Transverse colon (tissue), 4 donors: ENCODE results near the gene PPP1R3G. TPM values are rescaled to one million over a fixed set of nuclear protein-coding genes. Genes with fewer than 3 reads are reported as not detected.

ENCODE experiments used
- DNase-seq: peaks from one replicate; pipeline ENCODE4 v3.0.0-alpha.2; 2019
- H3K27ac ChIP-seq, 4 donors: fragments of 200-600 bp; sonication (generic); 2 replicates each; pipeline ENCODE4 v1.5.1; 2016 to 2018; ENCODE audit warnings: inconsistent platforms in 4 of 4
- H3K27me3 ChIP-seq: fragments of 200-600 bp; sonication (generic); 2 replicates; pipeline ENCODE4 v1.5.1; 2017; ENCODE audit warnings: inconsistent platforms
- H3K36me3 ChIP-seq, 4 donors: fragments of 200-600 bp; sonication (generic); 2 replicates each; pipeline ENCODE4 v1.5.1; 2017 to 2019; ENCODE audit warnings: inconsistent platforms in 4 of 4
- H3K4me1 ChIP-seq, 4 donors: fragments of 200-600 bp; sonication (generic); 2 replicates each; pipeline ENCODE4 v1.5.1; 2017 to 2020; ENCODE audit warnings: inconsistent platforms in 4 of 4
- H3K4me3 ChIP-seq, 4 donors: fragments of 200-600 bp; sonication (generic); 1 replicate in 1 of 4; 2 replicates in 3 of 4; pipeline versions ENCODE4 v1.5.1 to v1.6.1; 2017 to 2019; ENCODE audit warnings: inconsistent platforms in 4 of 4
- H3K9me3 ChIP-seq, 2 donors: fragments of 200-600 bp; sonication (generic); 2 replicates each; pipeline ENCODE4 v1.5.1; 2017 to 2019; ENCODE audit warnings: inconsistent platforms in 2 of 2
- CTCF ChIP-seq, 5 experiments: fragments of 200-600 bp in 3 of 5; fragments of 450-650 bp in 2 of 5; sonication (generic) in 3 of 5; IDR thresholded peaks; 1 replicate in 2 of 5; 2 replicates in 3 of 5; pipeline ENCODE4 v1.5.1; 2016 to 2017; ENCODE audit warnings: antibody characterized with exemption in 5 of 5, inconsistent platforms in 3 of 5, mild to moderate bottlenecking in 2 of 5, moderate library complexity in 1 of 5
- EP300 ChIP-seq: sonication (generic); formaldehyde crosslinking; IDR thresholded peaks from one replicate; pipeline ENCODE4 v1.6.1; 2017; ENCODE audit warnings: antibody characterized with exemption, low read depth
- POLR2A ChIP-seq: fragments of 450-650 bp; IDR thresholded peaks from one replicate; pipeline ENCODE4 v1.6.1; 2016; ENCODE audit warnings: antibody characterized with exemption, mild to moderate bottlenecking, moderate library complexity
- POLR2AphosphoS5 ChIP-seq, 3 donors: sonication (generic); formaldehyde crosslinking; IDR thresholded peaks; one replicate each; pipeline ENCODE4 v1.6.1; 2016; ENCODE audit warnings: antibody characterized with exemption in 3 of 3
- WGBS, 2 donors: methylation state at CpG; one replicate each; pipeline ENCODE4 v1.1.5; 2018; ENCODE audit warnings: low coverage in 1 of 2; 5-methylcytosine and 5-hydroxymethylcytosine counted together
- in situ Hi-C, 4 donors: fragments of 200-750 bp; cut with MboI; loops; one replicate each; pipeline versions ENCODE4 v1.15.0 to v1.15.1; 2017; ENCODE audit warnings: low sequenced_read_pairs in 3 of 4, low pct_ligation_motif_present in 1 of 4, low pct_unique_long_range_greater_than_20kb in 1 of 4
- intact Hi-C: fragments of 100-400 bp; cut with DNase I; formaldehyde crosslinking; loops from one replicate; pipeline ENCODE4 v1.15.1; 2023; ENCODE audit warnings: low total_unique reads
- total RNA-seq, 4 donors: library from RNA; depleted of rRNA; stranded (reverse); fragments of >200 nt; gene quantifications; one replicate each; pipeline ENCODE4 v1.1.0, GENCODE V29; 2016

Gene PPP1R3G
- total RNA-seq, 4 donors from 2014 or later = 0.40 to 1.2 (median 0.95) TPM; not detected in 1

- intact Hi-C loops (no loop called here), in situ Hi-C loops (no loop called here)
- WGBS, 2 donors = 95 to 96% methylated on average over 4 to 14 of the region's 14 CpGs
- H3K9me3 ChIP-seq = no peaks in the 10 kb centered on the region
- no peaks in the 10 kb centered on the region for H3K36me3 ChIP-seq
- DNase-seq = no peak
- TF ChIP-seq POLR2AphosphoS5 (IDR thresholded peaks at IDR 0.05) (no peak), CTCF (IDR thresholded peaks at IDR 0.05) (no peak), POLR2A (no peak), EP300 (no peak)
- no peak overlapping the region for H3K27ac ChIP-seq
- no peaks in the 10 kb centered on the region for H3K4me1 ChIP-seq
- no peak overlapping the region for H3K4me3 ChIP-seq
- H3K27me3 ChIP-seq = no peaks in the 10 kb centered on the region
Observed at GRCh38 chr6:5098501-5099270, 13.5 kb downstream of the PPP1R3G start.

DNA sequence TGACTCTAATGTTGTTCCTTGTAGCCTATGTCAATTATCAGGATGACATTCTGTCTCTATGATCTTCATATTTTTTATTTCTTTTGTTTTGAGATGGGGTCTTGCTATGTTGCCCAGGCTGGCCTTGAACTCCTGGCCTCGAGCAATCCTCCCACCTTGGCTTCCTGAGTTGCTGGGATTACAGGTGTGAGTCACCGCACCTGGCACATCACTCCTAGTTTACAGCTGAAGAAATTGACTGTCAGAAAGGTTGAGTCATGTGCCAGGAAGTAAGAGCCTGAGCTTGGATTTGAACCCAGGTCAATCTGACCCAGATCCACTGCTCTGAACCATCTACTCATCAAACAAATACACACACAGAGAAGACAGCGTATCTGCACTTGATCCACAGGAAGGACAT, 14.4 kb downstream of the PPP1R3G start:
- no peak overlapping the region for H3K4me3 ChIP-seq
- no peaks in the 10 kb centered on the region for H3K4me1 ChIP-seq
- intact Hi-C loops = no loop called here
- no peak for DNase-seq
- in situ Hi-C loops = no loop called here
- H3K36me3 ChIP-seq = no peaks in the 10 kb centered on the region
- 83 to 98% methylated on average over 1 to 3 of the region's 3 CpGs for WGBS, 2 donors
- H3K9me3 ChIP-seq = no peaks in the 10 kb centered on the region
- H3K27me3 ChIP-seq = no peaks in the 10 kb centered on the region
- TF ChIP-seq EP300 = no peak
- no peak for TF ChIP-seq CTCF (IDR thresholded peaks at IDR 0.05)
- no peak for TF ChIP-seq POLR2AphosphoS5 (IDR thresholded peaks at IDR 0.05)
- TF ChIP-seq POLR2A = no peak
- no peak overlapping the region for H3K27ac ChIP-seq

GRCh38 chr6:5100806-5101205, 15.7 kb downstream of the PPP1R3G start:
- Histone ChIP-seq H3K27ac (no peak overlapping the region), H3K27me3 (no peaks in the 10 kb centered on the region), H3K4me1 (no peaks in the 10 kb centered on the region), H3K9me3 (no peaks in the 10 kb centered on the region), H3K4me3 (no peak overlapping the region), H3K36me3 (no peaks in the 10 kb centered on the region)
- intact Hi-C loops (no loop called here), in situ Hi-C loops (no loop called here)
- TF ChIP-seq CTCF (IDR thresholded peaks at IDR 0.05) = no peak
- TF ChIP-seq POLR2AphosphoS5 (IDR thresholded peaks at IDR 0.05) = no peak
- TF ChIP-seq POLR2A = no peak
- no peak for TF ChIP-seq EP300
- WGBS, 2 donors = 89 to 95% methylated on average over 7 of the region's 7 CpGs
- no peak for DNase-seq

DNA sequence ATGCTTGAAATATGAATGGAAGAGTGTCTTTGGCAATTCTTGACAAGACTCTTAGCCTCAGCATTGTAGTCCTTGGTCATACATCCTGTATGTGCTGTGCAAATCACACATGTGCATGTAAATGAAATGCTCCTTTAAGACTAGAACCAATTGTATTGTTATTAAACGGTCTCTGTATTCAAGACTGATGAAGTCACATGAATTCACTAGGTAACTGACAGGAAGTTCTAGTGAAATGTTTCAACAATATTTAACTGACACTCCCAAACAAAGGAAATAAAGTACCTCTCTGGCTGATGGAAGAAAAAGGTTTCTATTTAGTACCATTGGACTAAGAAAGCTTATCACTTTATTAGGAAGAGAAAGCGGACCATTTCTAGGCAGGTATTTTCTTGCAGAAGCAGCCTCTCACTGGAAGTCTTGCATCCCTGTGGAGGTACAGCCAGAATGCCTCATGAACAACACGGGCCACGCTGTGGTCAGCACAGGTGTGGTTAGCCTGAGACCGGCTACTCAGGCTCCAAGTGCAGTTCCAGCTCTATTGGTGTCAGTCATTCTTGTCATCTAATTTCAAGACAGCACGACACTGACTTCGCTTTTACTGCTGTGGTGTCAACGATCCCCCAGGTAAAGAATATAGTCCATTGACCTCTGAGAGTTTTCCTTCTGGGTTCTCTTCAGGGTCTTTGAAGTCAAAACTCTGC, 17.3 kb downstream of the PPP1R3G start:
- no peak overlapping the region for H3K4me3 ChIP-seq
- DNase-seq = no peak
- no peak for TF ChIP-seq POLR2AphosphoS5 (IDR thresholded peaks at IDR 0.05)
- TF ChIP-seq POLR2A = no peak
- no peak for TF ChIP-seq EP300
- no peak for TF ChIP-seq CTCF (IDR thresholded peaks at IDR 0.05)
- no peak overlapping the region for H3K27ac ChIP-seq
- intact Hi-C loops (no loop called here), in situ Hi-C loops (no loop called here)
- H3K9me3 ChIP-seq = no peaks in the 10 kb centered on the region
- H3K36me3 ChIP-seq = no peaks in the 10 kb centered on the region
- no peaks in the 10 kb centered on the region for H3K27me3 ChIP-seq
- 65 to 87% methylated on average over 2 to 8 of the region's 8 CpGs for WGBS, 2 donors
- no peaks in the 10 kb centered on the region for H3K4me1 ChIP-seq
